Measurements from ENCODE around the gene ADAM19. TPM values are rescaled to one million over a fixed set of nuclear protein-coding genes. Genes with fewer than 3 reads are reported as not detected.

The ADAM19 gene
- total and polyA plus RNA-seq, 2 experiments from 2014 or later = 6.0 to 8.6 TPM

DNA sequence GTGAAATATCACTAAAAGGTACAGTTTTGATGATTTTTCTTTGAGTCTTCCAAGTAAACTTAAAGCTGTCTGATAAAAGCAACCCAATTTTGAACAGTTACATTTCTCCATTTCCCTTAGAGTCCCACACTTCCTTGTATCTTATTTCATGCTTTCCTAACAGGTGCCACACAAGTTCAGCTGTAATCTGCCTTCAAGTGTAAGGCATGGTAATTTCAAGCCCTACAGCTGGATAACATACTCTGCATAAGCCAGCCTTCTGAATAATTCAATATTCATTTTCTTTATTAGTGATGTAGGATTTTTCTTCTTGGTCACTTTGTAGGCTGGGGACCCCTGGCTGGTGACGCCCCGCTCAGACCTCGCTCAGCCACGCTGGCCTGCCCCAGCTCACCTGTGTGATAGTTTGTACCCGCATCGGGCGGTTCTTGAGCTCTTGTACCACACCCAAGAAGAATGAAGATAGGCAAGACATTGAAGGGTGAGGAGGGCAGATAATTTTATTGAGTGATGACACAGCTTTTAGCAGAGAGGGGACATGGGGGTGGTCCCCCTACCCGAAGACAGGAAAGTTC, 42.7 kb upstream of the ADAM19 start:
- no peak overlapping the region for H3K4me2 ChIP-seq
- no peak overlapping the region for H2AFZ ChIP-seq
- H4K20me1 ChIP-seq (ENCODE audit: insufficient read depth, poor library complexity, severe bottlenecking) = no peaks in the 10 kb centered on the region
- no peaks in the 10 kb centered on the region for H3K36me3 ChIP-seq (replicated peaks; ENCODE audit: insufficient read depth, low read depth)
- H3K4me3 ChIP-seq = no peak overlapping the region
- no peaks in the 10 kb centered on the region for H3K27me3 ChIP-seq
- H3K79me2 ChIP-seq = no peaks in the 10 kb centered on the region
- 96% methylated on average over 8 of the region's 8 CpGs for WGBS (ENCODE audit: low lambda C conversion rate, missing lambda C conversion rate)
- TF ChIP-seq EZH2 (IDR thresholded peaks at IDR 0.05; ENCODE audit: borderline replicate concordance) = no peak
- TF ChIP-seq CTCF (IDR thresholded peaks at IDR 0.05; ENCODE audit: poor library complexity) = no peak
- no peak for TF ChIP-seq EZH2phosphoT487 (IDR thresholded peaks at IDR 0.05; ENCODE audit: low read depth, severe bottlenecking, unreplicated experiment)
- no peak for DNase-seq (ENCODE audit: low spot score)
- H3K4me1 ChIP-seq (ENCODE audit: insufficient read depth) = peaks cover 5% of the 10 kb centered on the region
- no peaks in the 10 kb centered on the region for H3K9me3 ChIP-seq (ENCODE audit: low read depth)
- H3K9me2 ChIP-seq (replicated peaks; ENCODE audit: insufficient read depth) = no peaks in the 10 kb centered on the region
- no peak overlapping the region for H3K27ac ChIP-seq

GRCh38 chr5:157616785-157617184, 41.2 kb upstream of the ADAM19 start:
- no peak for DNase-seq (ENCODE audit: low spot score)
- TF ChIP-seq EZH2 (IDR thresholded peaks at IDR 0.05; ENCODE audit: borderline replicate concordance) (no peak), EZH2phosphoT487 (IDR thresholded peaks at IDR 0.05; ENCODE audit: low read depth, severe bottlenecking, unreplicated experiment) (no peak)

GRCh38 chr5:157613385-157614245, 38.0 kb upstream of the ADAM19 start:
- H3K27ac ChIP-seq = peak overlapping the region; percentile 22
- no peak overlapping the region for H3K4me2 ChIP-seq
- no peaks in the 10 kb centered on the region for H3K79me2 ChIP-seq
- H3K4me1 ChIP-seq (ENCODE audit: insufficient read depth) = peaks cover 12% of the 10 kb centered on the region
- no peak overlapping the region for H2AFZ ChIP-seq
- no peaks in the 10 kb centered on the region for H3K27me3 ChIP-seq
- H4K20me1 ChIP-seq (ENCODE audit: insufficient read depth, poor library complexity, severe bottlenecking) = no peaks in the 10 kb centered on the region
- no peaks in the 10 kb centered on the region for H3K9me2 ChIP-seq (replicated peaks; ENCODE audit: insufficient read depth)
- WGBS (ENCODE audit: low lambda C conversion rate, missing lambda C conversion rate) = 75% methylated on average over 11 of the region's 11 CpGs
- no peak for TF ChIP-seq EZH2phosphoT487 (IDR thresholded peaks at IDR 0.05; ENCODE audit: low read depth, severe bottlenecking, unreplicated experiment)
- no peak for TF ChIP-seq CTCF (IDR thresholded peaks at IDR 0.05; ENCODE audit: poor library complexity)
- TF ChIP-seq EZH2 (IDR thresholded peaks at IDR 0.05; ENCODE audit: borderline replicate concordance) = no peak
- DNase-seq (ENCODE audit: low spot score) = no peak
- no peaks in the 10 kb centered on the region for H3K36me3 ChIP-seq (replicated peaks; ENCODE audit: insufficient read depth, low read depth)
- H3K4me3 ChIP-seq = no peak overlapping the region
- H3K9me3 ChIP-seq (ENCODE audit: low read depth) = no peaks in the 10 kb centered on the region

More at GRCh38 chr5:157616785-157617184, 41.2 kb upstream of the ADAM19 start:
- no peaks in the 10 kb centered on the region for H3K79me2 ChIP-seq
- H3K4me2 ChIP-seq = no peak overlapping the region
- H3K4me1 ChIP-seq (ENCODE audit: insufficient read depth) = peaks cover 12% of the 10 kb centered on the region
- no peaks in the 10 kb centered on the region for H3K36me3 ChIP-seq (replicated peaks; ENCODE audit: insufficient read depth, low read depth)
- H3K27ac ChIP-seq = no peak overlapping the region
- no peaks in the 10 kb centered on the region for H3K9me2 ChIP-seq (replicated peaks; ENCODE audit: insufficient read depth)
- 82% methylated on average over 4 of the region's 4 CpGs for WGBS (ENCODE audit: low lambda C conversion rate, missing lambda C conversion rate)
- no peaks in the 10 kb centered on the region for H3K27me3 ChIP-seq
- no peaks in the 10 kb centered on the region for H3K9me3 ChIP-seq (ENCODE audit: low read depth)
- no peak overlapping the region for H2AFZ ChIP-seq
- no peaks in the 10 kb centered on the region for H4K20me1 ChIP-seq (ENCODE audit: insufficient read depth, poor library complexity, severe bottlenecking)
- no peak overlapping the region for H3K4me3 ChIP-seq

DNA sequence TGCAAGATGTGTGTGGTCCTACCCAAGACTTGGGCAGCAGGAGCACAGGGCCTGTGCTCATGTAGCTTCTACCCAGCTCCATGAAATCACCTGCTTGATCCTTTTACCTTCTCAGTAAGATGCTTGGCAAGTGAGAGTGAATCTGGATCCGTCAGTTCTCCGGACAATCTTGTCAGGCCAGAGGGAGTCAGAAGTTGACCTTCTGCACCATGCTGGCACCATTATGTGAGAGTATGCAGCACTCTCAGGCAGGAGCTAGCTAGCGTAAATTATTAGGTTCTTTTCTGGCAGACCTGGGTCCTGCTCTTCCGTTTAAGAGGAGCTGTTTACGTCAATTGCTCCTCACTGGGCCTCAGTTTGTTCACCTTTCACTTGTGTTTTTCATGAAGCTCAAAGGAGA, 37.0 kb upstream of the ADAM19 start:
- no peak overlapping the region for H3K4me3 ChIP-seq
- no peaks in the 10 kb centered on the region for H3K9me3 ChIP-seq (ENCODE audit: low read depth)
- H3K27me3 ChIP-seq = no peaks in the 10 kb centered on the region
- H3K4me1 ChIP-seq (ENCODE audit: insufficient read depth) = peaks cover 12% of the 10 kb centered on the region
- no peak overlapping the region for H3K4me2 ChIP-seq
- TF ChIP-seq CTCF (IDR thresholded peaks at IDR 0.05; ENCODE audit: poor library complexity) (no peak), EZH2 (IDR thresholded peaks at IDR 0.05; ENCODE audit: borderline replicate concordance) (no peak), EZH2phosphoT487 (IDR thresholded peaks at IDR 0.05; ENCODE audit: low read depth, severe bottlenecking, unreplicated experiment) (no peak)
- H3K79me2 ChIP-seq = no peaks in the 10 kb centered on the region
- no peak overlapping the region for H2AFZ ChIP-seq
- 74% methylated on average over 5 of the region's 5 CpGs for WGBS (ENCODE audit: low lambda C conversion rate, missing lambda C conversion rate)
- H3K27ac ChIP-seq = no peak overlapping the region
- H4K20me1 ChIP-seq (ENCODE audit: insufficient read depth, poor library complexity, severe bottlenecking) = no peaks in the 10 kb centered on the region
- no peaks in the 10 kb centered on the region for H3K9me2 ChIP-seq (replicated peaks; ENCODE audit: insufficient read depth)
- DNase-seq (ENCODE audit: low spot score) = no peak
- H3K36me3 ChIP-seq (replicated peaks; ENCODE audit: insufficient read depth, low read depth) = no peaks in the 10 kb centered on the region
